MG63 (cell line): ENCODE measurements around the gene GNPDA2. TPM values are rescaled to one million over a fixed set of nuclear protein-coding genes. Genes with fewer than 3 reads are reported as not detected.

Source experiments
- DNase-seq: peaks from one replicate; pipeline ENCODE4 v3.0.0-alpha.2; 2020
- H3K27me3 ChIP-seq: fragments of 250-450 bp; sonication (Bioruptor Pico); 2 replicates; pipeline ENCODE4 v1.5.1; 2020; ENCODE audit warnings: mild to moderate bottlenecking, moderate library complexity
- H3K36me3 ChIP-seq: fragments of 250-450 bp; sonication (Bioruptor Pico); 2 replicates; pipeline ENCODE4 v1.5.1; 2020; ENCODE audit warnings: mild to moderate bottlenecking, moderate library complexity
- H3K4me3 ChIP-seq: fragments of 250-450 bp; sonication (Bioruptor Pico); 2 replicates; pipeline ENCODE4 v1.5.1; 2020; ENCODE audit warnings: mild to moderate bottlenecking, moderate library complexity
- H3K9me3 ChIP-seq: fragments of 250-450 bp; sonication (Bioruptor Pico); 2 replicates; pipeline ENCODE4 v1.5.1; 2020; ENCODE audit warnings: mild to moderate bottlenecking, moderate library complexity
- total RNA-seq: library from RNA; depleted of rRNA; stranded (reverse); fragments of >200 nt; shearing (Covaris generic); gene quantifications from 2 replicates; pipeline ENCODE4 v1.2.3, GENCODE V29; 2014; ENCODE audit warnings: low replicate concordance

The GNPDA2 gene
- total RNA-seq, 1 experiment from 2014 or later: 10.5 TPM

DNA sequence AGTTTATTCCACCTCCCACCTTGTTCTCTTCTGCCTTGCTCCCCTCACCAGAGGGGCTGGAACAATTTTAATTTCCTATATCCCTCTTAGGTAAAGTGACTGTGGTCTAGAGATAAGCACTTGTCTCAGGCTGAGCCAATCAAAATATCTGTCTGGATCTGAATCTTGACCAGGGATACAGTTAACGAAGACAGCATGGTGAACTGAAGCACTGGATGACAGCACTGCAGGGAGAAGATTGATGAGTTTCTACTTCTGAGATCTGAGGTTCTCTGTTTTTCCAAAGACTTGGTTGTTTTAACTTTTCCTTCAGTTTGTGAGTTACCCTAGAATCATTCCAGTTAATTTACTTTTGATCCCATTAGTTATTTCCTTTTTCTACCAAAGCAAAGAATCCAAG, 13.2 kb downstream of the GNPDA2 start:
- DNase-seq: no peak

DNA sequence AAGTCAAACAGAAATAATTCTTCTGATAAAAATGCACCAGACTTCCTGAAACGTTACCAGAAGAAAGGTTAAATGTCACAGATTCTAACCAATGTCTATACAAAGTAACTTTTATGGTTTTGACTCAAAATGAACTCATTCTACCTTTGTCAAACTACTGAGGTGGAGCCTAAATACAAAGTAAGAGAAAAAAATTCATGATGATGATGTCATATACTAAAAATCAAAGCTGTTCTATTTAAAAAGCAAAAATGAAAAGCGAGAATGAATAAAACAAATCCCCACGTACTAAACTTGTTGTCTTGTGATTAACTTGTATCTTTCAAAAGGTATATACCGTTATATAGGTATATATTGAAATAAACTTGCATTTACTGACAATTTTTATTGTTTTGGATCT, 21.7 kb downstream of the GNPDA2 start:
- Histone ChIP-seq H3K4me3 (no peak overlapping the region), H3K9me3 (no peaks in the 10 kb centered on the region), H3K27me3 (no peaks in the 10 kb centered on the region), H3K36me3 (peaks cover 9% of the 10 kb centered on the region)
- DNase-seq: no peak

More for the DNA sequence above, 13.2 kb downstream of the GNPDA2 start:
- Histone ChIP-seq H3K36me3 (no peaks in the 10 kb centered on the region), H3K27me3 (no peaks in the 10 kb centered on the region), H3K9me3 (no peaks in the 10 kb centered on the region), H3K4me3 (no peak overlapping the region)

GRCh38 chr4:44701037-44701436, 25.3 kb downstream of the GNPDA2 start:
- H3K36me3 ChIP-seq: peaks cover 8% of the 10 kb centered on the region

GRCh38 chr4:44700427-44700826, 25.9 kb downstream of the GNPDA2 start:
- Histone ChIP-seq H3K36me3 (peaks cover 12% of the 10 kb centered on the region), H3K9me3 (no peaks in the 10 kb centered on the region), H3K4me3 (no peak overlapping the region), H3K27me3 (no peaks in the 10 kb centered on the region)
- no peak for DNase-seq

More at GRCh38 chr4:44701037-44701436, 25.3 kb downstream of the GNPDA2 start:
- DNase-seq: no peak
- Histone ChIP-seq H3K9me3 (no peaks in the 10 kb centered on the region), H3K27me3 (no peaks in the 10 kb centered on the region), H3K4me3 (no peak overlapping the region)

GRCh38 chr4:44684648-44685047, 41.7 kb downstream of the GNPDA2 start:
- Histone ChIP-seq H3K9me3 (no peaks in the 10 kb centered on the region), H3K36me3 (peaks cover 39% of the 10 kb centered on the region)
- DNase-seq: no peak

DNA sequence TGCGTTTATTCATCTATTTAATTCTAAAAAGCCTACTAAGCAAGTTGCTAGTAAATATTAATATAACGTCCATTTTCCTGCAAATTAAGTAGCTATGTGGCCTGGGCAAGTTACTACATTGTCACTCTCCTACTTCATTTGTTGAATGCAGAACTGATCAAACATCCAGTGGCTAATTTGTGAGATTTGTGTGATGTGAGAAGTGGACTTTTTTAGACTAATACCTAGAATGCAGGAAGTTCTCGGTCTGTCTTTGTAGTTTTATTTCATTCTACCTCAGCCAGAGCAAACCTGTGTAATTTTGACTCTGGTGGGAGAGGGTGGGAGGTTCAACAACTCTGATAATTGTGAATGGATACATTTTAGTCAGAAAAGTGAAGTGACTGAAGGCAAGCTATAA, 47.3 kb downstream of the GNPDA2 start:
- Histone ChIP-seq H3K4me3 (peak overlapping the region; percentile 90), H3K9me3 (no peaks in the 10 kb centered on the region), H3K27me3 (no peaks in the 10 kb centered on the region), H3K36me3 (peaks cover 16% of the 10 kb centered on the region)
- DNase-seq: no peak

More at GRCh38 chr4:44684648-44685047, 41.7 kb downstream of the GNPDA2 start:
- H3K27me3 ChIP-seq: no peaks in the 10 kb centered on the region
- no peak overlapping the region for H3K4me3 ChIP-seq

GRCh38 chr4:44678094-44679041, 48.0 kb downstream of the GNPDA2 start, which contains the start of gene GUF1:
Gene GUF1 (plus strand): TSS chr4:44678420. CDS start chr4:44678623, 203 bp downstream.
- no peaks in the 10 kb centered on the region for H3K27me3 ChIP-seq
- DNase-seq: peak; percentile 86
- no peaks in the 10 kb centered on the region for H3K9me3 ChIP-seq
- H3K4me3 ChIP-seq: peak within 1 kb of the TSS; percentile 90
- peaks cover 10% of the 10 kb centered on the region for H3K36me3 ChIP-seq

GRCh38 chr4:44675366-44675765, 51.0 kb downstream of the GNPDA2 start:
- Histone ChIP-seq H3K9me3 (no peaks in the 10 kb centered on the region), H3K36me3 (no peaks in the 10 kb centered on the region; the same call in 1 of the 2 replicates)

GRCh38 chr4:44674471-44674870, 51.9 kb downstream of the GNPDA2 start:
- DNase-seq: no peak
- Histone ChIP-seq H3K4me3 (no peak overlapping the region), H3K9me3 (no peaks in the 10 kb centered on the region), H3K36me3 (no peaks in the 10 kb centered on the region), H3K27me3 (no peaks in the 10 kb centered on the region)

More at GRCh38 chr4:44675366-44675765, 51.0 kb downstream of the GNPDA2 start:
- Histone ChIP-seq H3K27me3 (no peaks in the 10 kb centered on the region), H3K4me3 (no peak overlapping the region)
- no peak for DNase-seq

GRCh38 chr4:44671636-44672035, 54.7 kb downstream of the GNPDA2 start:
- no peak for DNase-seq
- H3K4me3 ChIP-seq: no peak overlapping the region
- no peaks in the 10 kb centered on the region for H3K9me3 ChIP-seq
- H3K36me3 ChIP-seq: no peaks in the 10 kb centered on the region
- no peaks in the 10 kb centered on the region for H3K27me3 ChIP-seq

DNA sequence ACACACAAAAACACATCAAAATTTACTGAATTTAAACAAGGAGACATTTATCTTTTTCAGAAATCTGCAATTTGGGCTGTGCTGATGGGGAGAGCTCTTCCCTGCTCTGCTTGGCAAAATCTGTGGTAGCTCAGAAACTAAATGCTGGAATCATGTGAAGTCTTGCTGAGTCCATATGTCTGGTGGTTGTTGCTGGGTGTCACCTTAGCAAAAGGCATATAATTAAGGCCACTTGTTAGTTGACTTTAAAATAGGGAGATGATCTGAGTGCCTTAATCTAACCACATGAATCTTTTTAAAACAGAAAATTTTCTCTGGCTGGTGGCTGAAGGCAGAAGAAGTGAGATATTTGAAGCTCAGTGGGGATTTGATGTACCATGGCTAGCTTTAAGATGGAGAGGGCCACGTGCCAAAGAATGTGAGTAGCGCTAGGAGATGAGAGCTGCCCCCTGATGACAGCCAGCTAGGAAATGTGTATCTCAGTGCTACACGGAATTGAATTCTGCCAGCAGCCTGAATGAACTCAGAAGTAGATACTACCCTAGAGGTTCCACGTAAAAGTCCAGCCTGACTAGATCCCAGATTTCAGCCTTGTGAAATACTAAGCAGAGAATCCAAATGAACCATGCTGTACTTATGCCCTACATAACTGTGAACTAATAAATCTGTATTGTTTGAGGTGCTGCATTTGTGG, 55.7 kb downstream of the GNPDA2 start:
- DNase-seq: no peak
- no peaks in the 10 kb centered on the region for H3K9me3 ChIP-seq
- no peaks in the 10 kb centered on the region for H3K27me3 ChIP-seq

GRCh38 chr4:44668526-44668925, 57.8 kb downstream of the GNPDA2 start:
- Histone ChIP-seq H3K9me3 (no peaks in the 10 kb centered on the region), H3K4me3 (no peak overlapping the region), H3K27me3 (no peaks in the 10 kb centered on the region), H3K36me3 (no peaks in the 10 kb centered on the region)
- DNase-seq: no peak

More for the DNA sequence above, 55.7 kb downstream of the GNPDA2 start:
- Histone ChIP-seq H3K36me3 (no peaks in the 10 kb centered on the region), H3K4me3 (no peak overlapping the region)

DNA sequence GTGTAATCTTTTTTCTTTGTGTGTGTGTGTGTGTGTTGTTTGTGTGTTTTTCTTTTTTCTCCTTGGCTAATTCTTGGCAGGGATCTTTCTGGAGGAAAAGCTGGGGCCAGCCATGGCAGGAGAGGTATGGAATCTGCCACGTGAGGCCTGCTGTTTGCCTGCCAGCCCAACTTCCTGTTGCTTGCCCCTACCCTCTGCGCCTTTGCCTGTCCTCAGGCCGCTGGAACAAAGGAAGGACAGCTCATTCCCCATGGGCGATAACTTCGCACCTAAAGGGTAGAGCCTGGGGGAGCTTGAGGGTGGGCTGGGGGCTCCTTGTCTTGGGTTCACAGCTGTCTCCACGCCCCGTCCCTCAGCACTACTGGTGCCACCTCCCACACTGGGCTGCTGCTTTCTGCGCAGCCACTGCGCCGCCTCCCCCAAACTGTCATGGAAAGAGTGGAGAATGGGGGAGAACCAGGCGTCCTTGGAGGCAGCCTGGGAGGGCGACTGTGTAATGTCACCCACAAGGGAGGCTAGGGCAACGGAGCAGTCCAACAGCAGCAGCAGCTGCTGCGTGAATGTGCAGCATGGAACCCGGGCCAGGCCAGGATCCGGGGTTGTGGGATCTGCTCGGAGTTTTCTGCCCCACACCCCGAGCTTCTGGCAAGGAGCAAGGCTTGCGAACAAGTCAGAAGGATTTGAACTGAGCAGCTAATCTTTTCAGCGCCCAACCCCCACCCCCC, 62.7 kb downstream of the GNPDA2 start:
- no peak overlapping the region for H3K4me3 ChIP-seq

DNA sequence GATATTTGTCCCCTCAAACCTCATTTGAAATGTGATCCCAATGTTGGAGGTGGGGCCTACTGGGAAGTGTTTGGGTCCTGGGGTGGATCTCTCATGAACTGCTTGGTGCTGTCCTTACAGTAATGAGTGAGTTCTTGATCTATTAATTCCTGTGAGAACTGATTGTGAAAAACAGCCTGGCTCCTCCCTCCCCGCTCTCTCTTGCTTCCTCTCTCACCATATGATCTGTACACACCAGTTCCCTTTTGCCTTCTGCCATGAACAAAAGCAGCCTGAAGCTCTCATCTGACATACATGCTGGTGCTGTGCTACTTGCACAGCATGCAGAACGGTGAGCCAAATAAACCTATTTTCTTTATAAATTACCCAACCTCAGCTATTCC, 63.7 kb downstream of the GNPDA2 start:
- DNase-seq: no peak
- Histone ChIP-seq H3K9me3 (no peaks in the 10 kb centered on the region), H3K36me3 (no peaks in the 10 kb centered on the region)

More for the DNA sequence above, 62.7 kb downstream of the GNPDA2 start:
- H3K27me3 ChIP-seq: no peaks in the 10 kb centered on the region
- H3K9me3 ChIP-seq: no peaks in the 10 kb centered on the region
- no peaks in the 10 kb centered on the region for H3K36me3 ChIP-seq
- DNase-seq: no peak

DNA sequence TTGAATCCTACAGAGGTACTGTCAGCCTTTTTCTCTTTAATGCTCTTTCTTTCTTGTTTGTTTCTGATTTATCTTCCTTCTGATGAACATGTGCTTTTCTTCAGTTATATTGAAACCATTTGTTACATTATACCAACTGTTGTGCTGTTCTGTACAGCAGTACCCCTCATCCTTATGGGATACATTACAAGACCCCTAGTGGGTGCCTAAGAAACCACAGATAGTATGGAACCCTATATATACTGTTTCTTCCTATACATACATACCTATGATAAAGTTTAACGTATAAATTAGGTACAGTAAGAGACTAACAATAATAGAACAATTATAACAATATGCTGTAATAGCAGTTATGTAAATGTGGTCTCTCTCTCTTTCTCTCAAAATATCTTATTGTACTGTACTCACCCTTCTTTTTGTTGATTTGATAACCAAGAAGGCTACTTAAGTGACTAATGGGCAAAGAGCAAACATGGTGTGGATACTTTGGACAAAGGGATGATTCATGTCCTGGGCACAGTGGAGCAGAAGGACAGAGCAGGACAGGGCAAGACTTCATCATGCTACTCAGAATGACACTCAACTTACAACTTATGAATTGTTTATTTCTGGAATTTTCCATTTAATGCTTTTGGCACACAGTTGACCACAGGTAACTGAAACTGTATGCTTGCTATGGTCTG, 64.3 kb downstream of the GNPDA2 start:
- no peak overlapping the region for H3K4me3 ChIP-seq
- no peaks in the 10 kb centered on the region for H3K9me3 ChIP-seq
- H3K36me3 ChIP-seq: no peaks in the 10 kb centered on the region
- DNase-seq: no peak
- no peaks in the 10 kb centered on the region for H3K27me3 ChIP-seq

More for the DNA sequence above, 63.7 kb downstream of the GNPDA2 start:
- no peak overlapping the region for H3K4me3 ChIP-seq
- H3K27me3 ChIP-seq: no peaks in the 10 kb centered on the region

DNA sequence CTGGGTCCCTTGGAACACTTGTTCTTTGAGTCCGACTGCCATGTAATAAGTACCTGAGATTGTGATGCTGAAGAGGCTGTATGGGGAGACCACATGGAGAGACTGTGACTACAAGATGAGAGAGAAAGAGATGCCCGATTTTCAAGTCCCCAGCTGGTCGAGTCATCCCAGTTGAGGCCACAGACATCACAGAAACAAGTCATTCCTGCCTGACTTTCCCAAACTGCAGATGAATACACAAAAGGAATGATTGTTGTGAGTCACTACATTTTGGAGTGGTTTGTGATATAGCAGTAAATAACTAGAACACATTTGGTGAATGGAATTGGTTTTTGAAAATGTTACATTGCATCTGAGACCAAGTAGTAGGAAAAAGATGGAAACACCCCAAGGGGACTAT, 66.0 kb downstream of the GNPDA2 start:
- Histone ChIP-seq H3K27me3 (no peaks in the 10 kb centered on the region), H3K4me3 (no peak overlapping the region), H3K36me3 (no peaks in the 10 kb centered on the region), H3K9me3 (no peaks in the 10 kb centered on the region)
- no peak for DNase-seq
